DMS 273 treated with DMSO at 0.1 percent for 48 hours (cell line): ENCODE measurements around the gene GSKIP.

Source experiments
- DNase-seq: peaks from one replicate; lab custom pipeline; 2025; lab: John Stamatoyannopoulos, UW

The GSKIP gene

GRCh38 chr14:96380735-96381134, 17.4 kb downstream of the GSKIP start:
- DNase-seq: no peak

DNA sequence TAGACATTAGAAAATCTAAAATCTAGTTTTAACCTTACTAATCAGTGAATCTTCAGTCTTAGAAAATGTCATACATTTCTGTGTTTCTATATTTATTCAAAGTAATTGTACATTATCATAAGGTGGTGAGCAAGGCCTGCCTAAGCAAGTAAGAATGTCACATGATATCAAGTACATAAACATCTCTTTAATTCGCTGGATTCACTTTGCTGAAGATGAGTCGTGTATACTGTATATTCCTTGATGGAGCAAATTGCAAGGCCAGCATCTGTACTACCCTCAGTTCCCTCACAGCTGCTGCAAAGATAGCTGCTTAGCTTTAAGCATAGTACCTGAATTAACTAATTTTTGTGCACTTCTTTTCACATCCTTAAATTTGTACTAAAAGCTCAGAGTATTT, 20.1 kb downstream of the GSKIP start:
- DNase-seq: no peak

DNA sequence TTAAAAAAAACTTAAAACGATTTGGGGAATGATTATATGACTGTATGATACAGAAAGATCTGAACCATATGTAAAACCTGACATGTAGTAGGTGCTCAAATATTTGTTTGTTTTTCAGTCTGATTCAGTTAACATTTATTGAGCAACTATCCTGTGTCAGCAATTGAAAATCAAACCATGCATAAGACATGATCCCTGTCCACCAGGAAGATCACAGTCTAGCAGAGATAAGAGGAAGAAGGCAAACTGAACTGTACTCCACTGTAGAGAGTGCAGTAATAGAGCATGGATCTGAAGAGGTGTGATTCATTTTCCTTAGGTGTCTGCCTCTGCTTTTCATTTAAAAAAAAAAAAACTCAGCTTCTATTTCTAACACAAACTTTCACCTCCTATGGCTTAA, 20.7 kb downstream of the GSKIP start:
- no peak for DNase-seq

- DNase-seq: no peak
Measured at GRCh38 chr14:96384740-96385139, 21.4 kb downstream of the GSKIP start.

GRCh38 chr14:96385385-96385784, 22.1 kb downstream of the GSKIP start:
- no peak for DNase-seq

GRCh38 chr14:96390965-96391292, 27.6 kb downstream of the GSKIP start:
- DNase-seq: no peak

- DNase-seq: peak; percentile 77
Measured at GRCh38 chr14:96391293-96392118, 28.2 kb downstream of the GSKIP start.

- DNase-seq: no peak
Measured at GRCh38 chr14:96393071-96393691, 29.9 kb downstream of the GSKIP start.

- no peak for DNase-seq
Measured at GRCh38 chr14:96394047-96394815, 30.9 kb downstream of the GSKIP start.

GRCh38 chr14:96398432-96398831, 35.1 kb downstream of the GSKIP start:
- DNase-seq: no peak

DNA sequence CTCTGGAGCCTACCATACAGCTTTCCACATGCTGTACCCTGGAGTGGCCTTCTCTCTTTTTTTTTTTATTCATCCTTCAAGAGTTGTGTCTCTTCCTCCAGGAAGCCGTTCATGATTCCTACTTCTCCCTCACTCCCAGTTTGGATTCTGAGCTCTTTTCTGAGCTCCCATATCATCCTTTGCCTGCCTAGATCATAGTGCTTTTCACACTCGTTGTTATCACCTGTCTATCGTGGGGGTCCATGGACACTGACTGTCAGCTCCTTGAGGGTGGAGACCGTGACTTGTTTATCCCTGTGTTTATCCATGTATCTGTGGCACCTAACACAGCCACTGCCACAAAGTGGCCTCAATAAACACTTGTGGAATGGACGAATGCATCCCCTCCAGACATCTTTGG, 35.6 kb downstream of the GSKIP start:
- no peak for DNase-seq

- DNase-seq: no peak
Measured at GRCh38 chr14:96399405-96399804, 36.1 kb downstream of the GSKIP start.

GRCh38 chr14:96400495-96400894, 37.2 kb downstream of the GSKIP start:
- no peak for DNase-seq

DNA sequence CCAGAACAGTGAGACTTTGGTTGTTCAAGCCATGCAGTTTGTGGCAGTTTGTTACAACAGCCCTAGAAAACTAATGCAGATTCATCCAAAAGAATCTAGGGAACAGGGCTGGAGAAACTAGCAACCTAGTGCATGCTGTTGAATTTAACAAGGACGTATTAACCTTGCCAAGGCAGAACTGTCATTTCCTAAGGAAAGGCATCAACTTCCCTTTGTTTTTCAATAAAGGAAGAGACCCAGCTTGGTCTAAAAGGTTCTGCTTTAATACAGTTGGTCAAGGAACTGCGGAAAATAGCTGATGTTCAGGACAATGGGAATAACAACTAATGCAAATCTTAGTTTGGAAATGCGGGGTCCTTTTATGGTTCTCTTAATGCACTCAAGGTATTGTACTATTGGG, 40.1 kb downstream of the GSKIP start:
- DNase-seq: no peak

- DNase-seq: no peak
Measured at GRCh38 chr14:96405677-96406076, 42.4 kb downstream of the GSKIP start.

- no peak for DNase-seq
Measured at GRCh38 chr14:96407935-96408570, 44.7 kb downstream of the GSKIP start.

DNA sequence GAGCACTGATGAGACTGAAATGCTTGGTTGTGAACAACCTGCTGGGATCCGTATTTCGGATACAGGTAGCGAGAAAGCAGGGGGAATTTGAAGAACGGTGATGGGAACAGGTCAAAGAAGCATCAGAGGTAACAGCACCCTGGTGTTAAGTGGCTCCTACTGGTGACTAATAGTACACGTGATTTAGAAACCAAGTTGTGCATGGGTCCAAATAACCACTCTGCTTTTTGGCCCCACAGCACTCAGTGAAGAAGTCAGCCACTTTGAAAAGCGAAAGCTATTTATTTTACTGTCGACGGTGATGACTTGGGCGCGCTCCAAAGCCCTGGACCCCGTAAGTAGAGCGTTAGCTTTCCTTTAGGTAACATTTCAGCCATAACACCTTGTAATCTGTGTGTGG, 45.3 kb downstream of the GSKIP start:
- no peak for DNase-seq

DNA sequence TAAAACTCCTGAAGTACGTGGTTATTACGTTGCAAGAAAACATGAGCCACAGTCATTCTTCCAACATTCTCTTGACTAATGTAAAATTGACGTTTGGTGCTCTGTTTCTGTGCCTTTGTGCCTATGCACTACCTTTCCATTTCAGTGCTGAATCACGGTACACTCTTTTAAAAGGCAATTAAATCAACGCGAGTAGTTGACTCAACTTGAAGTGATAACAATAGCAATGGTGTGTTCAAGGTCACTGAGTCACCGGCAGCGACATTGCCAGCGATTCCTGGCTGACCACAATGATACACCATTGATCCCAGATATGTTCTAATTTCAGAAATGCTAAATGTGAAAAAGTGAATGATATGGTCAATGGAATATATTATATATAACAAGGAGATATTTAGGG, 46.4 kb downstream of the GSKIP start:
- no peak for DNase-seq

DNA sequence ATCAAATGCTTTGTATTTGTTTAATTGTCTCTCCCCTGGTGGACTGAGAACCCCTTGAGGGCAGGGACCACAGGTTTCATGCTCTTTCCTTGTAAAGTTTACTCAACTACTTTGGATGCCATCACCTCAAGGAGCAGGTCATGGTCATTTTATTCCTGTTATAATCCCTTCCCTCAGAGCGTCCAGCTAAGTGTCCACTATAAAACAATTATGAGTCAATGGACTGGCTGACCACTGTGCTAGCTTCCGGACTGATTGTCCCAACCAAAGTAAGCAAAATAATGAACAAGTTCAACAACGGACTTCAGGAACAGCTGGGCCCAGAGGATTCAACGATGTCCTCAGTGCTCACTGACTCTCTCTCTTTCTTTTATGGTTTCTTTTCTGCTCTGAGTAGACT, 46.8 kb downstream of the GSKIP start:
- no peak for DNase-seq

DNA sequence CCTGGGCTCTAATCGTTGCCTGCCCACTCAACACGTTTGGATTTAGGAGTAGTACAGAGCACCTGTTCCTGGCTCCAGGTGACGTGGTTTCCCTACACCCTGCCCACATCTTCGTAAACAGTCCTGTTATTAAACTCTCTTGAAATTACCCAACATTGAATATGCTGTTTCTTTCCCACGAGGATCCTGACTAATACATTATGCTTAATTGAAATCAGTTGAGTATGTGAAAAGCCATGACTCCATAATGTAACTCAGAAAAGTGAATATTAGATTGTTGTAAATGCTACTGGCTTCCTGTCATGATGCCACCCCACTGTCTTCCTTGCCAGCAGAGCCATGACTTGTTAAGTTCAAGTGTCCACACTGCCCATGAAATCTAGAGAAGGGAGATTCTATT, 50.2 kb downstream of the GSKIP start:
- DNase-seq: no peak

DNA sequence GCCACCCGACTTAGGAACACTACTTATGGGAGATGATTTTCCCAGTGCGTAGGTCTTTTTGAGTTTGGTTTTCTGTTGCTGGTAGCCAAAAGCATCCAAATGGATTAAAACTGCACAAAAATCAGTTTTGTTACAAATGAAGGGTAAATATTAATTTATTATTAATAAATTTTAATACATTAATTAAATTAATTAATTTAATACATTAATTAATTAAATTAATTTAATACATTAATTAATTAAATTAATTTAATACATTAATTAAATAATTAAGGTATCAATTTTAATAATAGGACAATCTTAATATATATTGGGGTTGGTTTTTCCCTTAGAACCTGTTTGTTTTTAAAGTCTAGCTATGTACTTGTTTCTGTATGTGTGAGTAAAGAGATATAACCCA, 52.2 kb downstream of the GSKIP start:
- no peak for DNase-seq

DNA sequence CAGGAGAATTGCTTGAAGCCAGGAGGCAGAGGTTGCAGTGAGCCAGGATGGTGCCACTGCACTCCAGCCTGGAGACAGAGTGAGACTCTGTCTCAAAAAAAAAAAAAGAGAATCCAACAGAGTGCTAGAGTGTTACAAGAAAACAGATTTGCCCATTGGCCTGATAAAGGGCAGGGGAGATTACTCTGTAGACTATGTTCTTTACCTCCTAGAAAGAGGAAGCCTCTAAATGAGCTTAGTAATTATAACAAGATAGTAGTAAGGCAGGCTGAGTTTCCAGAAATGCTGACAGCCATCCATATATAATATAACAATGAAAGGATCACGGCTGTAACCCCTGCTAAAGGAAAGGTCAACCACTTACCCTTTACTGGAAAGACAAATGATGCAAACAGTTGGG, 53.0 kb downstream of the GSKIP start:
- DNase-seq: no peak

- DNase-seq: no peak
Measured at GRCh38 chr14:96417254-96417653, 53.9 kb downstream of the GSKIP start.
